OCI-LY7 (cell line): Measurements from ENCODE around the gene TTC23L.

Source experiments
- CTCF ChIP-seq: fragments of 200-600 bp; sonication (generic); conservative IDR thresholded peaks from 2 replicates; pipeline ENCODE4 v1.5.1; 2014; ENCODE audit warnings: mild to moderate bottlenecking, antibody characterized with exemption, low read length, moderate library complexity, mixed read lengths
- EZH2phosphoT487 ChIP-seq: fragments of 200-600 bp; sonication (generic); IDR thresholded peaks from 2 replicates; pipeline ENCODE4 v1.6.1; 2018; ENCODE audit warnings: low read depth, borderline replicate concordance, mild to moderate bottlenecking, mixed run types, antibody characterized with exemption, low read length, moderate library complexity, mixed read lengths

GRCh38 chr5:34847552-34847951, 8.6 kb downstream of the TTC23L start:
- TF ChIP-seq CTCF: no peak
- TF ChIP-seq EZH2phosphoT487: no peak
